Measurements from ENCODE around the gene PRLH.

DNA sequence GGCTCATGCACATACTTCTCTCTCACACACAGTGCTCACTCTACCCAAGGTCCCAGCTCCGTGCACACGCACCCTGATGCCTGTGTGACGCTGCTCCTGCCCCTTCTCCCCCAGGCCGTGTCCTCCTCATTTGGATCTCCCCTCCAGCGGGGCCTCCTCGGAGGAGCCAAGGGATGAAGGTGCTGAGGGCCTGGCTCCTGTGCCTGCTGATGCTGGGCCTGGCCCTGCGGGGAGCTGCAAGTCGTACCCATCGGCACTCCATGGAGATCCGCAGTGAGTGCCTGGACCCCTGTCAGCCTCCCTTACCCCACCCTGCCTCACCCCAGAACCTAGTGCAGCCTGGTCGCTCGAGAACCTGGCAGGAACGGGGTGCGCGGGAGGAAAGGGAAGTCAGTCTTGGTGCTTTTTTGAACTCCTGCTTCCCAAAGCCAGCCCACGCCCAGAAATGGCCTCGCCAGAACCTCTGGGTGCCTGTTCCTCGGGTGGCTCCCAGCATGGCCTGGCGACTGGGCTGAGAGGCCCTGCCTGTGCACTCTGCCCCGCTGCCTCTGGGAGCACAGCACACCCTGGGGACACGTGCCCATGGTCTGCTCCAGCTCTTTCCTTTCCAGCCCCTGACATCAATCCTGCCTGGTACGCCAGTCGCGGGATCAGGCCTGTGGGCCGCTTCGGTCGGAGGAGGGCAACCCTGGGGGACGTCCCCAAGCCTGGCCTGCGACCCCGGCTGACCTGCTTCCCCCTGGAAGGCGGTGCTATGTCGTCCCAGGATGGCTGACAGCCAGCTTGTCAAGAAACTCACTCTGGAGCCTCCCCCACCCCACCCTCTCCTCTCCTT is at the start of gene PRLH:
- TF ChIP-seq POLR2A (IDR thresholded peaks at IDR 0.05; ENCODE audit: low read length) = no peak
- TF ChIP-seq GATA1 (IDR thresholded peaks at IDR 0.05; ENCODE audit: low read depth, low read length) = no peak

Data from erythroblast (primary cell).